Mesodermal cell (in vitro differentiated cells): ENCODE measurements around the gene MEIS1.

Experiments
- H3K27ac ChIP-seq: 2 replicates; pipeline ENCODE4 v1.7.0; 2013; ENCODE audit warnings: mild to moderate bottlenecking, low read depth, low read length, moderate library complexity; ENCODE audit not compliant: severe bottlenecking
- H3K36me3 ChIP-seq: 2 replicates; pipeline ENCODE4 v1.7.1; 2013; ENCODE audit warnings: mild to moderate bottlenecking, low read length, moderate library complexity; ENCODE audit not compliant: control insufficient read depth, insufficient read depth
- H3K4me1 ChIP-seq: one replicate; pipeline ENCODE4 v1.7.1; 2013; ENCODE audit warnings: mild to moderate bottlenecking, low read length; ENCODE audit not compliant: insufficient read depth, control insufficient read depth, poor library complexity, severe bottlenecking
- H3K4me3 ChIP-seq: 2 replicates; pipeline ENCODE4 v1.7.0; 2013; ENCODE audit warnings: low read length, control low read depth, mild to moderate bottlenecking; ENCODE audit not compliant: insufficient read depth, poor library complexity, severe bottlenecking; ENCODE audit errors: extremely low read depth
- H3K9me3 ChIP-seq: 2 replicates; pipeline ENCODE4 v1.7.1; 2013; ENCODE audit warnings: mild to moderate bottlenecking, low read length, moderate library complexity; ENCODE audit not compliant: control insufficient read depth
- WGBS, 2 experiments: methylation state at CpG; one replicate each; pipeline ENCODE4 v1.1.5; 2013; ENCODE audit warnings: missing lambda C conversion rate in 2 of 2; ENCODE audit not compliant: insufficient coverage in 2 of 2; 5-methylcytosine and 5-hydroxymethylcytosine counted together

MEIS1 gene

DNA sequence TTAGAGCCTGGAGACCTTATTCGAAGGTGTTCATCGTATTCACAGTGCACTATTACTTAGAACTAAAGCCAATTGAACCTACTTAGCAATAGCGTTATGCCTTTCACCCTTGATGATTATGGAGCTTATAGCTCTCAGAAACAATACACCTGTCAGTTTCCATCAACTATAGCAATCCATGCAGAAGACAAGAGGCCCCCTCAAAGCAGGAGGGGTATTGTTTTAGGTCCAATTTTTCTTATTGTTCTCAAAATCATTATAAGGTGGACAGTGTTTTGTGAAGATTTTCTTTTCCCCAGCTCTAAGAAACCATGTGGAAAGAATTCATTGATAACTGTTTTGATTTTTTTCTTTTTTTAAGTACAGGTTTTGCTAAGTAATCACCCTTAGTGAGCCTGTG, 135.5 kb downstream of the MEIS1 start:
- H3K4me1 ChIP-seq, result peaks cover 14% of the 10 kb centered on the region
- H3K36me3 ChIP-seq, result peaks cover 9% of the 10 kb centered on the region
- WGBS, 2 experiments, result 93 to 97% methylated on average over 3 of the region's 3 CpGs
- H3K9me3 ChIP-seq, result no peaks in the 10 kb centered on the region
- H3K27ac ChIP-seq, result no peak overlapping the region
- no peak overlapping the region for H3K4me3 ChIP-seq

DNA sequence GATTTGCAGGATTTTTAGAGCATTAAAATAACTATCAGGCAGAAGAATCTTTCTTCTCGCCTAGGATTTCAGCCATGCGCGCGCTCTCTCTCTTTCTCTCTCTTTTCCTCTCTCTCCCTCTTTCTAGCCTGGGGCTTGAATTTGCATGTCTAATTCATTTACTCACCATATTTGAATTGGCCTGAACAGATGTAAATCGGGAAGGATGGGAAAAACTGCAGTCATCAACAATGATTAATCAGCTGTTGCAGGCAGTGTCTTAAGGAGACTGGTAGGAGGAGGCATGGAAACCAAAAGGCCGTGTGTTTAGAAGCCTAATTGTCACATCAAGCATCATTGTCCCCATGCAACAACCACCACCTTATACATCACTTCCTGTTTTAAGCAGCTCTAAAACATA, 137.0 kb downstream of the MEIS1 start:
- Histone ChIP-seq H3K4me3 (no peak overlapping the region), H3K9me3 (no peaks in the 10 kb centered on the region), H3K36me3 (peaks cover 9% of the 10 kb centered on the region), H3K4me1 (peaks cover 19% of the 10 kb centered on the region), H3K27ac (no peak overlapping the region)
- 0% methylated on average over 1 of the region's 6 CpGs; no CpG with 5 or more reads in 1 of the 2 experiments for WGBS, 2 experiments

DNA sequence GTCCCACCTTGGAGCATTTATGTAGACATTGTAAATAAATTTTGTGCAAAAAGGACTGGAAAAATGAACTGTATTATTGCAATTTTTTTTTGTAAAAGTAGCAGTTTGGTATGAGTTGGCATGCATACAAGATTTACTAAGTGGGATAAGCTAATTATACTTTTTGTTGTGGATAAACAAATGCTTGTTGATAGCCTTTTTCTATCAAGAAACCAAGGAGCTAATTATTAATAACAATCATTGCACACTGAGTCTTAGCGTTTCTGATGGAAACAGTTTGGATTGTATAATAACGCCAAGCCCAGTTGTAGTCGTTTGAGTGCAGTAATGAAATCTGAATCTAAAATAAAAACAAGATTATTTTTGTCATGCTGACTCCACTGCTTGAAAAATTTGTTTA, 137.5 kb downstream of the MEIS1 start:
- Histone ChIP-seq H3K4me3 (no peak overlapping the region), H3K4me1 (peaks cover 22% of the 10 kb centered on the region), H3K27ac (no peak overlapping the region), H3K9me3 (no peaks in the 10 kb centered on the region), H3K36me3 (peaks cover 6% of the 10 kb centered on the region)
- no CpG with 5 or more reads among the region's 3 CpGs for WGBS, 2 experiments

DNA sequence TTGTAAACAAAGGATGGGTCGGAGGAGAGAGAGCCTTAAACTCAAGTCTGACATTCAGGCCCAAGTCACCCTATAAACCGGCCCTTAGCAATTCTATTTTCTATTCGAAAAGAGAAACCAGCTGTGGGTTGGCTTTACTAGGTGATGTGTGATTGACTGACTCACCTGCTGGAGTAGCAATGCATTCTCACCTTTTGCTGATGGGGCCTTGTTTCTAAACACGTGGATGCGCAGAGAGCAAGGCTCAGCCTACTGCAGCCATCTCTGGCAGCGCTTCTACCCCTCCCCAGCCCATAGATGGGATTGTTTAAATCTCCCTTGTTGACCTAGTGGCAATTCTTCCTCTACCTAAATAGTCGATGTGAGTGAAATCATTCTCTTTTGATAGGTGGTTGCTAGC, 138.5 kb downstream of the MEIS1 start:
- peak overlapping the region; percentile 23 for H3K4me3 ChIP-seq
- H3K27ac ChIP-seq, result peak overlapping the region; percentile 88
- H3K36me3 ChIP-seq, result peaks cover 5% of the 10 kb centered on the region
- 30 to 60% methylated on average over 1 to 2 of the region's 7 CpGs for WGBS, 2 experiments
- H3K9me3 ChIP-seq, result no peaks in the 10 kb centered on the region
- peaks cover 26% of the 10 kb centered on the region for H3K4me1 ChIP-seq

DNA sequence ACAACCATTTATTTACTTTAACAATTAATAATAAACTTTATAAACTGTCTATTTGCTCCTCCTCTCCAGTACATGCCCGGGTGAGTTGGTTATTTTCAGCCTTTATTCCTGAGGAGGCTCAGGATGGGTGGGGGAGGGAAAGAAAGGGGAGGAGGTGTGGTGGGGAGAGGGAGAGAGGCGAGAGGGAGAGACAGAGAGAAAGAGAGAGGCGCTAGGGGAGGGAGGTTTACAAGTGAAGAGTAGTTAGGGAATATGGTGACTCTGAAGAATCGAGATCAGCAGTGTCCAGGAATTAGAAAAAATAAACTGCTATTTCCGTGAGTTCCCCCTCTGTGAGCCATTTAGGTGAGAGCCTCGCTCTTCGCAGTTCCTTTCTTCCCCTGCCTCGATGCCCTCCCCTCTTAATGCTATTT, 138.9 kb downstream of the MEIS1 start:
- Histone ChIP-seq H3K27ac (peak overlapping the region; percentile 88), H3K36me3 (peaks cover 3% of the 10 kb centered on the region), H3K4me3 (peak overlapping the region; percentile 23), H3K9me3 (no peaks in the 10 kb centered on the region), H3K4me1 (peaks cover 24% of the 10 kb centered on the region)
- WGBS, 2 experiments, result 0 to 3% methylated on average over 6 to 7 of the region's 8 CpGs

DNA sequence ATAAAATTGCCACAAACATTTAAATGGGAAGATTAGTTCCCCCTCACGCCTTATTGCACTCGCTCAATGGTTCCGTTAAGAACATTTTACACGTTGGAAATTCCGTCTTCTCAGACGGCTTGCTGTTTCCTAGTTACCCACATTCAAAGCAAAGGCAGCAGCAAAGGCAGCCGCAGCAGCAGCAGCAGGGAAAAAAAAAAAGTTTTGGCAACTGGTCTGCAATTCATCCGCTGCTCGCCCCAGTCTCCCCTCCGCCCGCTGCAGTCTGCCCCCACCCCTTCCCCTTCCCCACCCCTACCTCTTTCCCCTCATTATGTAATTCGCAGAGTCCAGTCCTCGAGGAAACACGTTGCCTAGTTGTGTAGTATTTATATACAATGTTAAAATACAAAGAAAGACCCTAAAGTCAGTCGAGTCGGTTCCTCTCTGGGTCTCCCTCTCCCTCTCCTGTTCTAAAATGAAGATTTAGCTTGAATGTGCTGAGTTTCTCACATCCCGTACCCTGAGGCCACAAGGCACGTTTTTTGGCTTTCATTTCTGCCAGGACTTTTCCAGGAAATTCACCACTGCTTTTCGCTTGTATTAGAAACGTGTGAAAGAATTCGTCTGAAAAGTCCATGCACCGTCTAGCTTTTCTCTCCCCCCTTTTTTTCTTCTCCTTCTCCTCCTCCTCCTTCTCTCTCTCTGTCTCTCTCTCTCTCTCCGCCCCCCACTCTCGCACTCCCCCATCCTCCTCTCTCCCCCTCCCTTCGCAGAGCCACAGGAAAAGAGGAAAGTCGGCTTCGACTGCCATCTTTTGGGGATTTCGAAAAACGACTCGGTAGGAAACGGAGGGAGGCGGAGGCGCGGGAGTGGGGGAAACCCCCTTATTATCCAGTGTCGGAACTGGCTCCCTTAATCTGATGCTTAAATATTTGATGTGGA, 140.0 kb downstream of the MEIS1 start:
- Histone ChIP-seq H3K9me3 (no peaks in the 10 kb centered on the region), H3K36me3 (no peaks in the 10 kb centered on the region), H3K4me1 (peaks cover 12% of the 10 kb centered on the region), H3K4me3 (peak overlapping the region; percentile 57), H3K27ac (peak overlapping the region; percentile 96)
- WGBS, 2 experiments, result 0% methylated on average over 8 to 12 of the region's 35 CpGs

DNA sequence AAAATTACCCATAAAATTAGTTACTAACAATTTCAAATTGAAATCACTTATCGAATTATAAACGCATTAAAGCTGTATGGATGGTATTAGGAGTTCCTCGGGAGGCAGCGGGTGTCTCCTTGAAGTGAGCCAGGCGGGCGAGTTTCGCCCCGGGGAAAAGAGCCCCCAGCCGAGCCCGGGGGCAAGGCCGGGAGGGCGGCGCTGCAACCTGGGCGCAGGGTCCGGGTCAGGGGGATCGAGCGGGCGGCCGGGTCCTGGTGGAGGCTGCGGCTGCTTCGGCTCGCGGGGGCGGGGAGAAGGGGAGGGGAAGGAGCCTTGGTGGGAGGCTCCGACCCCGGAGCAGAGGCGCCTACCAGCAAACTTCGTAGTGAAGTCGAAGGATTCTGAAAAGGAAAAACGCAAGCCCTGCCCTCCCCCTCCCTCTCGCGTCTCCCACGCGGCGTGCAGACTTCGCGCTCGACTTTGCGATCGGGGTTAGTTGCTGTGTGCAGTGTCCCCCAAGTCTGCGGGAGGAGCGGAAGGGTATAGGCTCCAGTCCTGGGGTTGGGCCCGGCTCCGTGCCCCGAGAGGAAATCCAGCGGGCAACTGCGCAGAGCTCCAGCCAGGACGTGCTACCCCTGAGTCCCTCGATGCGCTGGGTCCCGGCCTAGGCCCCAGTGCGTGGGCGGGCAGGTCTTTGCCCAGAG, 140.8 kb downstream of the MEIS1 start:
- no peaks in the 10 kb centered on the region for H3K36me3 ChIP-seq
- WGBS, 2 experiments, result 1 to 2% methylated on average over 22 to 24 of the region's 53 CpGs
- peak overlapping the region; percentile 96 for H3K27ac ChIP-seq
- H3K9me3 ChIP-seq, result no peaks in the 10 kb centered on the region
- H3K4me3 ChIP-seq, result peak overlapping the region; percentile 57
- H3K4me1 ChIP-seq, result peaks cover 15% of the 10 kb centered on the region

DNA sequence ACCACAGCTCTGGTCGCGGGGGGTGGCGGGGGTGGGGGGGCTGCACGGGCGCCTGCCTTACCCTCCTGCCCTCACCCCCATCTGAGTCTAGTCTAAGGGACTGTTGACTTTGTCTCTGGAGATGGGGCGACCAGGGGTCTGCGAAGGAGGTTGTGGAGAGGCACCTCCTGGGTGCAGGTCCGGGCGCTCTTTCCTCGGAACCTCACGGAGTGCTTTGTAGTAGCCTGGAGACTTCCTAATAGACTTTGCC, 141.3 kb downstream of the MEIS1 start:
- Histone ChIP-seq H3K4me3 (peak overlapping the region; percentile 57), H3K27ac (peak overlapping the region; percentile 96), H3K9me3 (no peaks in the 10 kb centered on the region), H3K4me1 (peaks cover 15% of the 10 kb centered on the region), H3K36me3 (no peaks in the 10 kb centered on the region)
- 0% methylated on average over 4 to 6 of the region's 11 CpGs for WGBS, 2 experiments

DNA sequence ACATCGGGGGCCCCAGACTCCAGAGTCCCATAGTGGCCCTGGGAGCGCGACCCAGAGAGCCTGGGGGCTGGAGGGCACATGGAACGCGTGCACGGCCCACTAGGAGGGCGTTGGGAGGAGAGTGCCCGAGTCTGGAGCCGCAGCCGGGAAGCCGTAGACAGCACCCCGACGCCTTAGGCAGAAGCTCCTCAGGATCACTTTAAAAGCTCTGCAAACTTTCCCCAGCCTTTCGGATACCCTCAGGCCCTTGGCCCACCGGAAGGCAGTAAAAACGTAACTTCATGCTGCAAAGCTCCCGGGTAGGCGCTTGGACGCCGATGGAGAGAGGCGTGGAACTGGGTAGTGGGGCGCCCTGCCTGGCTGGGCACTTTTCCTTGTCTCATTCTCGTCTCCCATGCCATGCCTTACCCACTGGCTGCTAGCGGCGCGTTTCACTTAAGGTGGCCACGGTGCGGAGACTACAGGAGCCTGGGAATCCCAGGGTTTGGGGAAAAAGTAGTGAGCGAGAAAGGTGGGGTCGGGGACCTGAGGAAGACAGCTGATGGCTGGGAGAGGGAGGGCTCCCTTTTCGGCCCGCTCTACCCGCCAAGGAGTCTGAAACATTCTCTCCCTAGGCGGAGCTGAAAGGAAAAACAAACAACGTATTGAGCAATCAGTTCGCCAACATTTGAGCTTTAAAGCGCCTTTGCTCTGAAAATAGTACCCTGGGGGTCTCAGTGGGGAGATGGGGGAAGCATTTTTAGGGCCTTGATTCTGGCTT, 141.8 kb downstream of the MEIS1 start:
- Histone ChIP-seq H3K4me3 (peak overlapping the region; percentile 57), H3K4me1 (peaks cover 15% of the 10 kb centered on the region), H3K9me3 (no peaks in the 10 kb centered on the region), H3K27ac (peak overlapping the region; percentile 96), H3K36me3 (no peaks in the 10 kb centered on the region)
- WGBS, 2 experiments, result 0% methylated on average over 28 to 30 of the region's 37 CpGs

DNA sequence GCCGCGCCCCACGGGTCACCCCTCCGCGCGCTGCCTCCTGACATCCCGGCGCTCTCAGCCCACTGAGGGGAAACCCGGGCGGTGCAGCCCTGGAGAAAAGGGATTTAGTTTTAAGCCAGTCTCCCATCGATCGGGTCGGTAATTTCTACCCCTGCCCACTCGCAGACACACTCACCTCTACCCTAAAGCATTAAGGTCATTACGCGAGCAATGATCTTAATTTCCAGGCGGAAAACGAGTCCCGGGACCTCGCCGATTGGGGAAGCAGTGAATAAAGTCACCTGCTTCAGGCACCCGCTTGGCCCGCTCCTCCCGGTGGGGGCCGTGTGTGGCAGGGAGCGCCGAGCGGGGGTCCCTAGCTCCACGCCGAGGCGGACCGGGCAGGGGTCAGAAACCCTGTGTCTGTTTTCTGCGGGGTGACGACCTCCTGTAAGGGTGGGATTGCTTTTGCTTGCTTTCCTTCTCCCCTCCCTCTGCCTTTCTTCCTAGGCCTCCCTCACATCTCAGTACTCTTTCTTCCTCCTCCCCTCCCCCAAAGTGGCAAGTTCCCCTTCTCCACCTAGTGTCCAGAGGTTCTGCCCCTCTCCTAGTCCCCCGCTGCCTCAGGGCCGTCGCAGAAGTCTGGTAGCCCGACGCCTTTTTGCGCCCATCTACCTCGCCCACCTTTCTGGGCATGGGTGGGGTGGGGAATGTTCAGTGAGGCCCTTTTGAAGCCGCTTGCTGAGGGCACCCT, 142.6 kb downstream of the MEIS1 start:
- Histone ChIP-seq H3K9me3 (no peaks in the 10 kb centered on the region), H3K4me1 (peaks cover 15% of the 10 kb centered on the region), H3K27ac (peak overlapping the region; percentile 96), H3K4me3 (peak overlapping the region; percentile 57), H3K36me3 (no peaks in the 10 kb centered on the region)
- WGBS, 2 experiments, result 1% methylated on average over 14 to 28 of the region's 42 CpGs
